ENCODE measurements around the gene LDHB. TPM values are rescaled to one million over a fixed set of nuclear protein-coding genes. Genes with fewer than 3 reads are reported as not detected.
"Not testable (repeated sequence)": the region's sequence is repeated elsewhere in the genome, so short reads cannot be mapped to it uniquely, and the experiment has no call there.

Gene LDHB
- total RNA-seq, 1 experiment from 2014 or later: 1,282 TPM

GRCh38 chr12:21661396-21662093, 3.9 kb upstream of the LDHB start:
- not testable (repeated sequence) for DNase-seq (ENCODE audit: low read depth)

GRCh38 chr12:21659383-21659782, 1.7 kb upstream of the LDHB start:
- DNase-seq (ENCODE audit: low read depth): no peak

- DNase-seq (ENCODE audit: low read depth): peak; percentile 47
These were observed 727 bp downstream of the LDHB start for GRCh38 chr12:21656905-21657325.

DNA sequence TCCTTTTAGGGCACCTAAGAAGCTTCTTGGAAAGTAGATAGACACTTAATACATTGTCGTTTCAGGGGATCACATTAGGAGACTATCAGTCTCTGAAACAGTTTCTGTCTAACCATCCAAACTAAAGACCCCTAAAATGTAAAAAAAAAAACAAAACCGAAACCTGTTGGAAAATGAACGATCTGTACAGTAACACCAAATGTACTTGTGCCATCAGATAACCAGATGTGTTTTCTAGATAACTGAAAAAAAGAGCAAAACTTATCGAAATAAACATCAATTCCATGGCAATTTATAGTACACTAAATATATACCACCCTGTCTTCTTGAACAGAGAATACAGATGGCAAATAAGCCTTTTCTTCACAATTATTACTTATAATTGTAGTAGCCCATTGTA, 2.1 kb downstream of the LDHB start:
- no peak for DNase-seq (ENCODE audit: low read depth)

DNA sequence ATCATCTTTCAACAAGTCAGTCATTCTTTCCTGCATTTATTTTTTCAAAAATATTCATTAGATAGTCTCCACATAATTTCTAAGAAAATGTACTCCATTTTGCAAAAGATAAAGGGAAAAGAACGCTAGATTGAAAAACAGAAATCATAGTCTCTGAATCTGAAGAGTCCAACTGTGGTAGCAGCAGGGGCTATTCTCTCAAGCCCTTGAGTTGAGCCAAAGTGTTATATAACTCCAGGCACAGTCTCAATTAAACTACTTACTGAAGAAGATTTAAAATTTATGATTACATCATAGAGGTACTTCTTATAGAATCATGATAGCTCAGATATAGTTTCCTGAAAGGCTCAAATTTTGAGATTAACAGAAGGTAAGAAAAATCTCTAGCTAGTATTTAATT, 5.8 kb downstream of the LDHB start:
- DNase-seq (ENCODE audit: low read depth): no peak

GRCh38 chr12:21650997-21651396, 6.6 kb downstream of the LDHB start:
- DNase-seq (ENCODE audit: low read depth): no peak

DNA sequence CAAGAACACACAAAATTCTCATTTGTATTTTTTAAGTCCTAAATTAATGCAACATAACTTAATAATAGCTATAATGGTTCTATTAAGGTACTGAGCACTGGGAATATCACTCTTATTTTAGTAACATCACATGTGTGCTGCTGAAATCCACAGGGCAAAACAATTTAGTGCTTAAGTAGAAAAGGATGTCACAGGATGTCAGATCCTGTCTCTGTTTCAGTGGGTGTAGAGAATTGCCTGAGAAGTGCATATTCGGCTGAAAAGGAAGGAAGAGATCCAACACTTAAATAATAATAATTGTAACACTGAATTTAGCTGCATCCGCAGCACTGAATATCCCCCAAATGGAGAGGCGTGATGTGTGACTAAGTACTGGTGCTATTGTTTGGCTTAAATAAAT, 8.6 kb downstream of the LDHB start:
- DNase-seq (ENCODE audit: low read depth): no peak

GRCh38 chr12:21648378-21648777, 9.3 kb downstream of the LDHB start:
- no peak for DNase-seq (ENCODE audit: low read depth)

DNA sequence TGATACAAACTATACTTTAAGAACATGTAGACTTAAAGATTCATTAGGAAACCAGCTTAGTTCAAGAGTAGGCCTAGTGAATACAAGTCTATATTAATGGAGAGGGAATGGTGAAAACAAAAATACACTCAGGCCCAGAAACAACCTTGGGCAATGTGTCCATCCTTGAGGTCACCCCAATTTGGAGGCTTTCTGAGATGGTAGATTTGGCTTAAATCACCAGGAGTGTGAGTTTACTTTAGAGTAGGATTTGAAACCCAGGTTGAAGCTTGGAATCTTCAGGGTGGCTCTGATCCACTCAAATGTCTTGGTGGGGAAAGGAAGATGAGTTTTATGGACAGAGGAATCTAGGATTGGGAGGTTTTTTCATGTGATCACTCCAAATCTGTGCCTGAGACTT, 10.5 kb downstream of the LDHB start:
- no peak for DNase-seq (ENCODE audit: low read depth)

DNA sequence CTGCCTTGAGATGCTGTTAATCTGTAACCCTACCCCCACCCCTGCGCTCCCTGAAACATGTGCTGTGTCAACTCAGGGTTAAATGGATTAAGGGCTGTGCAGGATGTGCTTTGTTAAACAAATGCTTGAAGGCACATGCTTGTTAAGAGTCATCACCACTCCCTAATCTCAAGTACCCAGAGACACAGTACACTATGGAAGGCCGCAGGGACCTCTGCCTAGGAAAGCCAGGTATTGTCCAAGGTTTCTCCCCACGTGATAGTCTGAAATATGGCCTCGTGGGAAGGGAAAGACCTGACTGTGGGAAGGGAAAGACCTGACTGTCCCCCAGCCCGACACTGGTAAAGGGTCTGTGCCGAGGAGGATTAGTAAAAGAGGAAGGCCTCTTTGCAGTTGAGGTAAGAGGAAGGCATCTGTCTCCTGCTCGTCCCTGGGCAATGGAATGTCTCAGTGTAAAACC, 12.6 kb downstream of the LDHB start:
- not testable (repeated sequence) for DNase-seq (ENCODE audit: low read depth)

GRCh38 chr12:21644516-21644915, 13.1 kb downstream of the LDHB start:
- no peak for DNase-seq (ENCODE audit: low read depth)

- no peak for DNase-seq (ENCODE audit: low read depth)
These were observed 13.9 kb downstream of the LDHB start for GRCh38 chr12:21643758-21644157.

GRCh38 chr12:21642707-21643389, 14.8 kb downstream of the LDHB start:
- DNase-seq (ENCODE audit: low read depth): no peak

DNA sequence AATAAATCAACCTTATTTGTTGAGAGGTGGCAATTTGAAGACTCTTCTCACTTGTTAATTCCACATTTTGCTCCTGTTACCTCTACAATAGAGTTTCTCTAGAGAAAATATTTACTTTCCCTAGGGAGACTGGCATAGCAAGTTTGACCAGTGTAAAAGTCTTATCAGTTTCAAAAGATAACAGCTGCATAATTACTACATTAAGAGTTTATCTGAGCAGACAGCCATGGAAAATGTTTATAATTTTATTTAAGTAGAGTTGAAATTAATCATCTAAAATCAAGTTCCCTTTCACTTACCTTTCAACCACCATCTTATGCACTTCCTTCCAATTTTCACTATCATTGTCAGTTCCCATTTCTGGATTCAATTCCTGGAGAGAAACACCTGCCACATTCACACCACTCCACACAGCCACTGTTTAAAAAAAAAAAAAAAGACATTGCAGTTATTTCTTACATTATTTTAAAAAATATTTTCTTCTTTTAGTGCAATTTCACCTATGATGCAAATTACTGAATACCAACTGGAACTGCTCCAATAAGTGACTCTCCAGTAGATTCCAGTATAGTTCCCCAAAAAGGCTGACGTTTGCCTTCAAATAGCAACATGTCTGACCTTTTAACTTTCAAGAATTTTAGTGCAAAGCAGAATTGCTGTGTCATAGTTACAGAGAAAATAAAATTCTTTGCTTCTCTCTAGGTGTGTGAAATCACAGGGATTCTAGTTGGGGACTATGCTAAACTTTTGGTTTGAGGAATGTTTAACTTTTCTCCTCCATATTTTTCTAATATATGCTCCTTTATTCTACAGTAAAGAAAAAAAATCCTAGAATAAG, 19.4 kb downstream of the LDHB start:
- no peak for DNase-seq (ENCODE audit: low read depth)

- no peak for DNase-seq (ENCODE audit: low read depth)
These were observed 23.4 kb downstream of the LDHB start for GRCh38 chr12:21634245-21634644.

- no peak for DNase-seq (ENCODE audit: low read depth)
These were observed 26.3 kb downstream of the LDHB start for GRCh38 chr12:21631367-21631766.

- no peak for DNase-seq (ENCODE audit: low read depth)
These were observed 29.7 kb downstream of the LDHB start for GRCh38 chr12:21627924-21628323.

DNA sequence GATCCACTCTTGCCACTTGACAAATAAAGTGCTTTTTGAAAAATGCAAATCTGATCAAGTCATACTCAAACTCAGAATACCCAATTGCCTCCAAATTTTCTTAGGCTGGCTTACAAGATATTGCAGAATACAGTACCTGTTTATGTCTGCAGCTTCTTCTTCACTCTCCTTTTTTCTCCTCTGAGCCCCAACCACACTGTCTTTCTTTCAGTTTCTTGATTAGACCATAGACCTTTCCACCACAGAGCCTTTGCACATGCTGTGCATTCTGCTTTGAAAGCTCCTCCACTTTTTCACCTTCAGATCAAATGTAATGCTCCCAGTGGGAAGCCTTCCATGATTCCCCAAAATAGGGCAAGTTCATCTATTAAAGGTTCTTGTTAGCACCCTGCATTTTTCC, 39.1 kb downstream of the LDHB start:
- no peak for DNase-seq (ENCODE audit: low read depth)

- no peak for DNase-seq (ENCODE audit: low read depth)
These were observed 40.6 kb downstream of the LDHB start for GRCh38 chr12:21617030-21617429.

- no peak for DNase-seq (ENCODE audit: low read depth)
These were observed 42.2 kb downstream of the LDHB start for GRCh38 chr12:21615431-21615830.

- no peak for DNase-seq (ENCODE audit: low read depth)
These were observed 43.1 kb downstream of the LDHB start for GRCh38 chr12:21614506-21614905.

DNA sequence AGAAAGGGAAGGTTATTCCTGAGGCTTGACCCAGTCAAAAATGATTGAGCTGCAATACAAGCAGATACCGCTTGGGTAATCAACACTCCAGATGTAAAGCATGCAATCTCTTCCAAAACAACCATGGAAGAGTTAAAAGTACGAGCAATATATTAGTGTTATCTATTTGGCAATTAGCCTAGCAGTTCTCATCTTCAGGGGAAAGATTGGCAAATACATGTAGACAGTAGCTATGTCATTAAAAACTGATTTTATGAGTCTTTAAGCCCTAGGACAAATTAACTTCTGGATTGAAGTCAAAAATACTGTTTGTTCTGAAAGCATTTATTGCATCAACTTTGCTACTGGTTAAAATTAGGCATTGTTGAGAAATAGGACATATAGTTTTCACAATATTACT, 43.7 kb downstream of the LDHB start:
- DNase-seq (ENCODE audit: low read depth): no peak

DNA sequence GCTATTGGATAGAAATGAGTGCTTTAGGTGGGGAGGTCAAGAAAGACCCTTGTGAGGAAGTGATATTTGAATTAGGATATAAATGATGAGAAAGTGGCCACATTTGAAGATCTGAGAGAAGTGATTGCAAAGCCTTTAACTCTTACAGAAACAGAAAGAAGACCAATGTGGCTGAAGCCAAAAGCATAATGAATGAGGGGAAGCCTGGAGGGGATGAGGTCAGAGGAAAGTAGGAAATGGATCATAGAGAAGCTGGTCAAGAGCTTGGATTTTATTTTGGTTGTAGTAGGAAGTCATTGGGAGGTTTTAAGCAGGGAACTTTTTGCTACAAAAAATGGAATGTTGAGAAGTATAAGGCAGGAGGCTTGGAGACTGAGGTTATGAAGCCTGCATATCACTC, 49.4 kb downstream of the LDHB start:
- no peak for DNase-seq (ENCODE audit: low read depth)
